NCI-H2171 (cell line): ENCODE results near the gene ALX1.
"Not testable (repeated sequence)": the region's sequence is repeated elsewhere in the genome, so short reads cannot be mapped to it uniquely, and the experiment has no call there.

Experiments used
- DNase-seq: peaks from one replicate; lab custom pipeline; 2025; lab: John Stamatoyannopoulos, UW

The ALX1 gene

GRCh38 chr12:85301051-85301450, 21.0 kb downstream of the ALX1 start:
- no peak for DNase-seq

DNA sequence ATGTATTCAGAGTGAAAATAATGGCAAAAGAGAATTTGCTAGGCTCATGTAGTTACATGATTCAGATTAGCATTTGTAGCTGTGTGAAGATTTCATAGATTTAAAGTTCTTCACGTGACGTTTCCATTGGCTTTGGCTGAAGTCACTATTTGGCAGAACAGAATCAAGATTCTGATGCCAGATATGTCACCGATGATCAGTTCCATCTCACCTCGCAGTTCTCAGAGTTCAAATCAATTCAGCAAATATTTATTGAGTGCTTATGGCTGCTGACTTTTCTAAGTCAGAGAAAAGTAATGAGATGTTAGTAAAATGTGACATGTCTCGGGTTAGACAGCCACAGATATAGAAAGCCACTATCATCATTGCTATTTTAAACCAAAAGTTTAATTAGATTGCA, 28.4 kb downstream of the ALX1 start:
- DNase-seq, result no peak

DNA sequence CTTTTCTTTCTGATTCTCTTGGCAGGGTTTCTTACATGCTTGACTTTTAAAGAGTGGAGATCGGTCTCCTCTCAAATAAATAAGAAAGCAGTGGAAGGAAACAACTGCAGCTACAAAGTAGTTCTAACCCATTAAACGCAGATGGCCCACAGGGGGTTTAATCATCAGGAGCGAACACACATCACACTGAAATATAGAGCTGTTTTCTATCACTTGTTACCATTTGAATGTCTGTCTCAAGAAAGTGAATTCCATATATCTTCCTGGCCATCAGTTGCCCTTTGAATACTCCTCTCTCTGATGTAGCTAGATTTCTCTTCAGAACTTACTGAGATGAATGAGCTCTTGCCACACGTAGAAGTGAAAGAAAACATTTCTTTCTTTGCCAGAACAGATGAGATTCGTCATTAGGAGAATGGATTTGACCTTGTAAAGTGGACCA, 29.1 kb downstream of the ALX1 start:
- no peak for DNase-seq

GRCh38 chr12:85310025-85310424, 30.0 kb downstream of the ALX1 start:
- DNase-seq, result no peak

DNA sequence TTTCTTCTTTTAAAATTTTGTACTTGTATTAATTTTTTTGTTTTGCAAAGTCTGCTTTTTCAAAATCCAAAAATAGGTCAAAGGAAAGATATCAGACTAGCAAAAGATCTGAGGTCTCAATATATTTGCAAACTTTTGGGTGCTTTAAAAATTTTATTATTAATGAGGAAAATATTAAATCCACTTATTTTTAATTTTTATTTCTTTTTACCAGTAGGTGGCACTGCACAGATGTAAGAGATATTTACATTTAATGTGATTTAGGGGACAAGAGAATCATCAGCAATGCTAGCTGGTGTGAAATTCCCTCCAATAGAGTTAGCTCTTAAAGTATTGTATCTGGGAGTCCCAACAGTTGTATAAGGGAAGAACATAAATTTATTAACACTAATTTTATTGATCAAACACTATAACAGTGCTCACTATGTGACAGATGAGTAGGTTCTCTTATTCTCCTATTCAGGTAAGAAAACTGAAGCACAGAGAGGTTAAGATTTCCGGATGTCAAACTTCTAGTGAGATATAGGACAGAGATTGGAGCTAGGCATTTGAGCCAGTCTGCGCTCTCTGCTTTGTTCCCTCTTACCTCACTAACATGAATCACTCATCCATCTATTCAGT, 30.5 kb downstream of the ALX1 start:
- no peak for DNase-seq

GRCh38 chr12:85317866-85318636, 38.0 kb downstream of the ALX1 start:
- DNase-seq, result not testable (repeated sequence)

- no peak for DNase-seq
Observed at GRCh38 chr12:85322715-85323114, 42.7 kb downstream of the ALX1 start.

GRCh38 chr12:85325442-85325841, 45.4 kb downstream of the ALX1 start:
- DNase-seq, result no peak

DNA sequence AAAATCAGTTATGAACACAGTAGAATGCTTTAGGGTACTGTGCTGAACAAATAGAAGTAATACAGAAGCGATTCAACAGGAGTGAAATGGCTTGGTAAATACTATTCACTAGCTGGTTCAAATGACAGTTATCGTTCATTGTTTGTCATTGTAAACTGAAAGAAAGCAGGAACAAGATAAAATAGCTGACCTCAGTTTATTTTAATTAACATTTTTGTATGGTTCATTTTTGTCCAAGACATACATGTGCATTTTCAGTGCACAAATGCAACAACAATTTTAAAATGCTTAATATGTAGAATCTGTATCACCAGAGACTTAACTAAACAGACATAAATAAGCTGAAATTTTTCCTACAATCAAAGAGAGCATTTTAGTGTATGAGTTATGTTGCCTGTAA, 49.9 kb downstream of the ALX1 start:
- DNase-seq, result no peak

DNA sequence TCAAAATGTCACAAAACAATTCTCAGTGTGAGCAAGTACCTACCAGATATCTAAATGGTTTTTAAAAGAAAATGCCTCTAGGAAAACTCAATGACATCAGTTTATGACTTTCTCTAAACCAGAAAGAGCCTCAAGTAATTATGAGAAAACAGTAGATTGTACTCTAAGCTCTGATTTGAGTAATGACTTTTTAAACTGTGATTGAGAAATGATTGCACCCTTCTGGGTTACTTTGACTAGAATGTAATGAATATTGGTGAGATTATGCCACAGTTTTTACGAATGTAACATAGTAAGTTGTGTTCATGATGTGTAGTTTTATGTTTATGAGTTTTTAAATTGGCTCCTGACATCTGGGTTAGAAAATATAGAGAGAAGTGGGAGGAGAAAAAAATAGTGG, 68.8 kb downstream of the ALX1 start:
- no peak for DNase-seq

DNA sequence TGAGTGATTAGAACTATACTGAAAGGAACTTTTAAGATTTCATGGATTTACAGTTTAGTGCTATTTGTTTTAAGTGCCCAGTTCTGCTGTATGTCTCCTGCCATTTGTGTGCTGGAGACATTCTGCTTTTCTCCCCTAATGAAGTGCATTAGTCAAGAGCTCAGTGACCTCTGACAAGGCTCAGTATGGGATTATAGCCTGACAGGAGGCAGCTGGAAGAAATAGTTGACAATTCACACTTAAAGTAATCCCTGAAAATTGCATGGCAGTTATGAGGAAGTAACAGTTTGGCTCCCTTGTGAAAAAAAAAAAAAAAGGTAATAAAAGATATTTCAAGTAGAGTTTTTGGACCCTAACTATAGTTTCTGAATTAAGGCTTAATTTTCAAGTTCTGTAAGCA, 70.3 kb downstream of the ALX1 start:
- no peak for DNase-seq
